Mucosa of rectum (tissue), 2 donors: Measurements from ENCODE around the gene SERPINA5.
"Not testable (repeated sequence)": the region's sequence is repeated elsewhere in the genome, so short reads cannot be mapped to it uniquely, and the experiment has no call there.

Source experiments
- H3K27ac ChIP-seq, 2 donors: one replicate each; pipeline ENCODE4 v1.7.0; 2013; ENCODE audit warnings: inconsistent platforms in 2 of 2, low read depth in 2 of 2, low read length in 2 of 2
- H3K27me3 ChIP-seq, 2 donors: one replicate each; pipeline ENCODE4 v1.7.0; 2013; ENCODE audit warnings: low read length in 2 of 2; ENCODE audit not compliant: control insufficient read depth in 2 of 2, insufficient read depth in 2 of 2
- H3K36me3 ChIP-seq, 2 donors: one replicate each; pipeline ENCODE4 v1.7.0; 2013; ENCODE audit warnings: low read length in 2 of 2; ENCODE audit not compliant: control insufficient read depth in 2 of 2, insufficient read depth in 2 of 2
- H3K4me1 ChIP-seq, 2 donors: one replicate each; pipeline ENCODE4 v1.7.0; 2013; ENCODE audit warnings: low read length in 2 of 2, mild to moderate bottlenecking in 1 of 2; ENCODE audit not compliant: control insufficient read depth in 2 of 2, insufficient read depth in 2 of 2
- H3K4me3 ChIP-seq, 2 donors: one replicate each; pipeline ENCODE4 v1.7.0; 2013; ENCODE audit warnings: low read length in 2 of 2
- H3K9ac ChIP-seq, 2 donors: one replicate each; pipeline ENCODE4 v1.7.0; 2013; ENCODE audit warnings: low read length in 2 of 2, low read depth in 1 of 2, mild to moderate bottlenecking in 1 of 2
- H3K9me3 ChIP-seq, 2 donors: one replicate each; pipeline ENCODE4 v1.7.0; 2013; ENCODE audit warnings: low read length in 2 of 2; ENCODE audit not compliant: control insufficient read depth in 2 of 2
- donor health status: healthy.
- donor health status: Normal muscosa, but diverticular disease.

SERPINA5 gene

DNA sequence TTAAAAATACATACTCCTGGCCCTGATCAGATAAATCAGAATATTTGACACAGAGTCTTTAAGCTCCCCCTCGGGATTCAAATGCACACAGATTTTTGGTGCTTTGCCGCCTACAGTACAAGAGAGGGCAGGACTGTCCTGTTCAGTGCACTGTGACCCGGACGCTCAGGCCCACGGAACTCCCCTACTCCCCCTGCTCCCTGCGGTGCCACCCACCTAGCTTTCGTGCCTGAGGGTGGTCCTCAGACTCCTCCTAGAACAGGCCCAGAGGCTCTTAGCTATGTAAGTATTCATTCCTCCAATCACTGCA lies 17.2 kb downstream of the SERPINA5 start:
- Histone ChIP-seq H3K9me3 (no peaks in the 10 kb centered on the region), H3K27me3 (no peaks in the 10 kb centered on the region), H3K4me3 (no peak overlapping the region), H3K36me3 (no peaks in the 10 kb centered on the region), H3K27ac (peak overlapping the region; percentile 35 to 59), H3K9ac (peak overlapping the region in 1 of 2 donors; percentile 30), H3K4me1 (peaks cover 9 to 19% of the 10 kb centered on the region in 2 donors)

DNA sequence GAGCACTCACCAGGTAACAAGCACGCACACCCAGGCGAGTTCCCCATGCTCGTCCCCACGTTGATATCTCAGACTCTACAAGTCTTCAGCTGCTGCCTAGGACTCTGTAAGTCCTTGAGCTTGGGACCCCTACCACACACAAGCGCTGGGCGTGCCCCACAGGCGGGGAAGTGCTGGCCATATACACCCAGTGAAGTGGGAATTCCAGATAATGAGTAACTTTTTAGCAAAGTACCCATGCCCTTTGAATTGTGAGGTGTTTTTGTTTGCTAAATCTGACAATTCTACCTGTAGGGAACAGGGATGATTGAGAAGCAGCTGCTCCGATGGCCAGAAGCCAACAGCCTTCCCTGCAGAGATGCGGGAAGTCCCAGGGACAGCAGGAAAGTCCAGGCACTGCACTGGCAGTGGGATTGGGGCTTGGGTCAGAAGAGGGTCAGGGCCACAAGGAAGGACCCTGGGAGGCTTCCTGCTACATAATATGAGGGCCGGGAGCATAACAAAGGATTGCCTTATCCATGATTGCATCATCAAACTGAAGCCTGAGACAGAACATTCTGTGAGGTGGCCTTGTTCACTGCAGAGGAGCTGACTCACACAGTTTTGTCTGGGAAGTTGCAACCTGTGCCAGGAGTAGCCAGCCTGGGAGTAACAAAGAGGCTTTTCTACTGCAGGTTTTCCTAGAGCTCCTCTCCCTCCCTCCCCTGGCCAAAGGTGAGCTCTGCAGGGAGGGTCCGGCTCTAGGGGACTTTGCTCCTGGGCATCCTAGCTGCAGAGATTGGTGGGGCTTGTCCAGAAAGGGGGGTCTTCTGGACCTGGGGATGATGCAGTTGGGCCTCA lies 17.8 kb downstream of the SERPINA5 start:
- H3K36me3 ChIP-seq: no peaks in the 10 kb centered on the region
- no peaks in the 10 kb centered on the region for H3K9me3 ChIP-seq
- peak overlapping the region; percentile 35 to 59 for H3K27ac ChIP-seq
- H3K4me1 ChIP-seq: peaks cover 9 to 19% of the 10 kb centered on the region in 2 donors
- no peaks in the 10 kb centered on the region for H3K27me3 ChIP-seq
- H3K9ac ChIP-seq: peak overlapping the region in 1 of 2 donors; percentile 30
- H3K4me3 ChIP-seq: no peak overlapping the region

DNA sequence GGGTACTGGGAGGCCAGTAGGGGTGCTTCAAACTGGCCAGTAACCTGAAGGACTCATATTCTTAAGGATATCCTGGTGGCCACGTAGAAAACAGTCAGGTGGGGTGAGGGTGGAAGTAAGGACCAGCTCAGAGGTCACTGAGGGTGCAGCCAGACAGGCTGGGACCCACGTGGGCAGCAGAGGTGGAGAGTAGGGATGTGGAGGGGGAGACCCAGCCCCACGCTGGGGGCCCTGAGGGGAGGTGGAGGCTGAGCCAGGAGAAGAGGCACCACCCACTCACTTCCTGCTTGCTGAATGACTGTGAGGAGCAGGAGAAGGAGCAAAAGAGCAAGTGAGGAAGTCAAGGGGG lies 18.4 kb downstream of the SERPINA5 start:
- Histone ChIP-seq H3K4me3 (no peak overlapping the region), H3K27ac (peak overlapping the region; percentile 28 to 56)

DNA sequence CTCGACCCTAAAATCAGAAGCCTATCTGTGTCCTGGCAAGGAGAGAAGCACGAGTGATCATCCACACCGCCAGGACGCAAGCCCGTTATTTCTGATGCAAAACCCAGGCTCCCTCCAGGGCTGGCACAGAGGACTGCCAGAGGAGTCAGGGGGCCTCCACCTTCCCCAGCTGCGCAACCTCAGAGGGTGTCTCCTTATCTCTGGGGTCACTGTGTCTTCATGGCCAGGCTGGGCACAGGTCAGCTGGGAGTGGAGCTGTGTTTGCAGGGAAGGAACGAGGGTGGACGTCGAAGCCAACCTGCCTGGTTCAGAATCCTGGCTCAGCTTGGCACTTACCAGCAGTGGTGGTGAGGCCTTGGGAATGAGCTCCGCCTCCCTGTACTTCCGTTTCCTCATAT lies 18.9 kb downstream of the SERPINA5 start:
- Histone ChIP-seq H3K9ac (no peak overlapping the region), H3K27me3 (no peaks in the 10 kb centered on the region), H3K4me1 (peaks cover 9 to 19% of the 10 kb centered on the region in 2 donors), H3K27ac (peak overlapping the region in 1 of 2 donors; percentile 56), H3K36me3 (no peaks in the 10 kb centered on the region), H3K9me3 (no peaks in the 10 kb centered on the region), H3K4me3 (no peak overlapping the region)

More for the DNA sequence above, 18.4 kb downstream of the SERPINA5 start:
- Histone ChIP-seq H3K27me3 (no peaks in the 10 kb centered on the region), H3K9ac (no peak overlapping the region), H3K9me3 (no peaks in the 10 kb centered on the region), H3K4me1 (peaks cover 9 to 19% of the 10 kb centered on the region in 2 donors), H3K36me3 (no peaks in the 10 kb centered on the region)

DNA sequence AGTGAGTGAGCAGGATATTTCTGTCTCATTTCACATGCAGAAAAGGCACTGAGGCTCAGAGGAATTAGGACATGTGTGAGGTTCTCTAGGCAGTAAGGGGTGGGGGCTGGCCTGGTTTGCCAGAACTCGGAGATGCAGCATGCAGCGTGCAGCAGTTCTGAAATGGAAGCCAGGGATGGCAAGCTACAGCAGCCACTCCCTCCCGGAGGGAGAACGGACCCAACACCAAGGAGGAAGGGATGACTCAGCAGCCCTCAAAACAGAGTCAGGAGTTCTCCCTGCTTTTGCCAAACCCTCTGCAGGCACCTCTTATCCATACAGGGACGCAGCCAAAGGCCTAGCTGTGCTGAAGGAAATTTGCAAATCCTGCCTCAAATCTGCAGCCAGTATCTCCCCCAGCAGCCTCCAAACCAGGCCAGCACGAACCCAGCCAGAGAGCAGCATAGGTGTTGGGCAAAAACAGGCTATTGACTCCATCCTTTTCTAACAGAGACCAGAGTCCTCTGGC lies 20.7 kb downstream of the SERPINA5 start:
- Histone ChIP-seq H3K36me3 (no peaks in the 10 kb centered on the region), H3K4me3 (no peak overlapping the region), H3K9me3 (no peaks in the 10 kb centered on the region), H3K9ac (no peak overlapping the region), H3K27me3 (no peaks in the 10 kb centered on the region), H3K27ac (peak overlapping the region in 1 of 2 donors; percentile 26), H3K4me1 (peaks cover 9 to 19% of the 10 kb centered on the region in 2 donors)

DNA sequence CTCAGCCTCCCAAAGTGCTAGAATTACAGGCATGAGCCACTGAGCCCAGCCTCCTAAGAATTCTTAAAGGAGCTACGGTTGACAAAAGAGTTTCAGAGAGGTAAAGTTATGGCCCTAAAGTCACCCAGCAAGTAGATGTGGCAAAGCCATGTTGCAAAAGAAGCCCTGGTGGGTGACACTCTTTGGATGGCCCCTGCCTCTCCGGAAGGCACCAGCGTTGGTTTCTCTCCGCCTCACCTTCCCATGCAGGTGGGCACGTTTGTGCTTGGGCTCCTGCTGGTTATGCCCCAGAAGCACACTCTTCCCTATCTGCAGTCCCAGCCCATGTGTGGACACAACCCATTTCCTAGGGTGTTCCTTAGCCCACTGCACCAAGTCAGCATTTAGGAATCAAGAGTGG lies 21.5 kb downstream of the SERPINA5 start:
- H3K4me1 ChIP-seq: peaks cover 9 to 19% of the 10 kb centered on the region in 2 donors
- H3K9me3 ChIP-seq: no peaks in the 10 kb centered on the region
- H3K9ac ChIP-seq: no peak overlapping the region
- H3K36me3 ChIP-seq: no peaks in the 10 kb centered on the region
- no peak overlapping the region for H3K4me3 ChIP-seq
- no peak overlapping the region for H3K27ac ChIP-seq
- H3K27me3 ChIP-seq: no peaks in the 10 kb centered on the region

DNA sequence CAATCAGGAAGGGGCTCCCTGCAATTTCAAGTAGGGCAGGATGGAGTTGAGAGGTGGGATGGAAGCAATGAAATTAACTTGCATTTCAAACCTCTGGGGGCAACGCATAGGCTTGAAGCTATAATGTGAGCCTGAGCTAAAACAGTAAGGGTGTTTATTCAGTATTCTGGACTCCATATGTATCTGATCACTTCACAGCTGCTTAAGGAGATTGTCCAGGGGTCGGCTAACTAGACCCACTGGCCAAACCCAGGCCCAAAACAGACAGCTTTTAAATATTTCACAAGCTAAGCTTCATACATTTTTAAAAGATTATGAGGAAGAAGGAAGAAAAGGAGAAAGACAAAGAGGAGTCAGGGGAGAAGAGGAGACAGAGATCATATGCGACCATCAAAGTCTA lies 24.1 kb downstream of the SERPINA5 start:
- no peaks in the 10 kb centered on the region for H3K36me3 ChIP-seq
- H3K4me1 ChIP-seq: peaks cover 0 to 2% of the 10 kb centered on the region in 2 donors
- H3K9me3 ChIP-seq: no peaks in the 10 kb centered on the region
- H3K27ac ChIP-seq: no peak overlapping the region
- H3K4me3 ChIP-seq: no peak overlapping the region
- no peak overlapping the region for H3K9ac ChIP-seq
- H3K27me3 ChIP-seq: no peaks in the 10 kb centered on the region

DNA sequence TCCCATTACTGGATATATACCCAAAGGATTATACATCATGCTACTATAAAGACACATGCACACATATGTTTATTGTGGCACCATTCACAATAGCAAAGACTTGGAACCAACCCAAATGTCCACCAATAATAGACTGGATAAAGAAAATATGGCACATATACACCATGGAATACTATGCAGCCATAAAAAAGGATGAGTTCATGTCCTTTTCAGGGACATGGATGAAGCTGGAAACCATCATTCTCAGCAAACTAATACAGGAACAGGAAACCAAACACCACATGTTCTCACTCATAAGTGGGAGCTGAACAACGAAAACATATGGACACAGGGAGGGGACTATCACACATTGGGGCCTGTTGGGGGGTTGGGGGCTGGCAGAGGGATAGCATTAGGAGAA lies 27.7 kb downstream of the SERPINA5 start:
- not testable (repeated sequence) for H3K36me3 ChIP-seq

DNA sequence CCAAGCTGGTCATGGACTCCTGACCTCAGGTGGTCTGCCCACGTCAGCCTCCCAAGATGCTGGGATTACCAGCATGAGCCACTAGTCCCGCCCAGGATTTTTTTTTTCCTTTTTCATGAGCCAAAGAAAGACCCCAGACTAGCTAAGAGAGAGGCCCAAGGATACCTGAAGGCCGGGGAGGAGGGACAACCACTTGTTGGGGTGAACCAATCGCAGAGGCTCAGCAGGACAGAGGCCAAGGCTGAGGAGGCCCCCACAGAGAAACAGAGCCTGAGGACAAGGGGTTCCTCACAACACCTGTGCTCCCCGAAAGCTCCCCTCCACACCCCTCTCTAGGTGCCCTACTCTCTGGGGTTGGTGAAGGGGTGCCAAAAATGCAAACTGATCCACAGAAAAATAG lies 30.0 kb downstream of the SERPINA5 start:
- H3K27me3 ChIP-seq: no peaks in the 10 kb centered on the region
- no peaks in the 10 kb centered on the region for H3K9me3 ChIP-seq
- H3K27ac ChIP-seq: no peak overlapping the region
- no peaks in the 10 kb centered on the region for H3K36me3 ChIP-seq
- no peak overlapping the region for H3K9ac ChIP-seq
- H3K4me3 ChIP-seq: no peak overlapping the region
- H3K4me1 ChIP-seq: no peaks in the 10 kb centered on the region

More for the DNA sequence above, 27.7 kb downstream of the SERPINA5 start:
- not testable (repeated sequence) for H3K4me3 ChIP-seq, H3K9ac ChIP-seq, H3K9me3 ChIP-seq, H3K27me3 ChIP-seq, H3K27ac ChIP-seq, H3K4me1 ChIP-seq

DNA sequence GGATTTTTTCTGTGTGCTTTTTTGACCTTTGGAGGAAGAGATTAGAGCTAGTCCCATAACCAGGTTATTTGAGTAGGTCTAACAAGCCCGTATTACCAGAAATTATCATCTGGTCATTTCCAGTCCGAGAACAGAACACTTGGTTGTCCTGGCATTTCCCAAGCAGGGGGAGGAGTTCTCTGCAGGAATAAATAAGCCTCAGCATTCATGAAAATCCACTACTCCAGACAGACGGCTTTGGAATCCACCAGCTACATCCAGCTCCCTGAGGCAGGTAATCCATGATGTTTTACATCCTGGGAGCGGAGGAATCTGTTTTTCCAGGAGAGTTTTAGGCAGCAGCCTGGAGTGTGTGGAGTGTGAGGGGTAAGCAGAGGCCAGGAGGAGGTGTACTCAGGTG lies 30.9 kb downstream of the SERPINA5 start, which contains the start of gene SERPINA3:
SERPINA3 (plus strand) TSS at position 218 of the 400 bp plus-strand sequence. CDS start 2,051 bp downstream, outside the sequence.
- Histone ChIP-seq H3K4me3 (no peak within 1 kb of the TSS), H3K27ac (no peak within 1 kb of the TSS), H3K27me3 (no peaks in the 10 kb centered on the region), H3K9me3 (no peaks in the 10 kb centered on the region), H3K36me3 (no peaks in the 10 kb centered on the region), H3K4me1 (no peaks in the 10 kb centered on the region), H3K9ac (no peak within 1 kb of the TSS)
